ENCODE results near the gene CALML3.

CALML3 gene

DNA sequence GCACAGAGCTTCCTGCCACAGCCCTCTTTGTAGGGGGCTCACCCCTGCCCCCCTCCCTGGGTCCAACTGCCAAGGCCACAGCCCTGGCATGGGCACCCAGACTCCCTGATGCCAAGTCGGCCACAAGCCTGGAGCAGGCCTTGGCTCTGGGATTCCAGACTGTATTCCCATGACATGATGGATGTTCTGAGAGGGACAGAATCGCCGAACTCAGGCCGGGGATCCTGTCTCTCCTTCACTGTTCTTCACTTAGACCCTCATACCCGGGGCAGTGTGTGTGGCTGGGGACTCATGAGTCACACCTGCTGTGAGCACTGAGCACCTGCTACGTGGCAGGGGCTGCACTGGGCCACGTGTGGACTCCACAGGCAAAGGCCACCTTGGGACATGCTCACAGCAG lies 33.3 kb upstream of the CALML3 start:
- DNase-seq (ENCODE audit: low read depth) = no peak

DNA sequence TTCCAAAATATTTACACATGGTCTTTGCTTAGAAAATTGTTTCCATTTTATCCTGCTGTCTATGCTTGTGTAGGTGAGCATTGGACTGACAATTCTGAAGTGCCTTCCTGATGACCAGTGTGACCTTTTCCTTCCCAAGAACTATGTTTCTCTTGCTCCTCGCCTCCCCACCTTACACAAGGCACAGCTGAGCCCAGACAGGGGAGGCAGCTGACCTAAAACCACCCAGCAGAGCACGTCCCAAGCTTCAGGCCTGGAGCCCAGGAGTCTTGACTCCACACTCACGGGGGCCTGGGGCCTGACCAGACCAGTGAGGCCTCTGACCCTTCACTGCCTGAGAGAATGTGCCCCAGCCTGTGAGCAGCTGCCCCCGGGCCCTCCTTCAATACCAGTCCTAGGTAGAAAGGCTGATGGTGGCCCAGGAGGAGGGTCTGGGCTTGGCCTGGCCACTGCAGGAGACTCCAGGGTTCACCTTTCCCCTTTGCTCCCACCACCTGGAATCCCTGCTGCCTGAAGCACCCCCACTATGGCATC lies 32.4 kb upstream of the CALML3 start:
- no peak for DNase-seq (ENCODE audit: low read depth)

DNA sequence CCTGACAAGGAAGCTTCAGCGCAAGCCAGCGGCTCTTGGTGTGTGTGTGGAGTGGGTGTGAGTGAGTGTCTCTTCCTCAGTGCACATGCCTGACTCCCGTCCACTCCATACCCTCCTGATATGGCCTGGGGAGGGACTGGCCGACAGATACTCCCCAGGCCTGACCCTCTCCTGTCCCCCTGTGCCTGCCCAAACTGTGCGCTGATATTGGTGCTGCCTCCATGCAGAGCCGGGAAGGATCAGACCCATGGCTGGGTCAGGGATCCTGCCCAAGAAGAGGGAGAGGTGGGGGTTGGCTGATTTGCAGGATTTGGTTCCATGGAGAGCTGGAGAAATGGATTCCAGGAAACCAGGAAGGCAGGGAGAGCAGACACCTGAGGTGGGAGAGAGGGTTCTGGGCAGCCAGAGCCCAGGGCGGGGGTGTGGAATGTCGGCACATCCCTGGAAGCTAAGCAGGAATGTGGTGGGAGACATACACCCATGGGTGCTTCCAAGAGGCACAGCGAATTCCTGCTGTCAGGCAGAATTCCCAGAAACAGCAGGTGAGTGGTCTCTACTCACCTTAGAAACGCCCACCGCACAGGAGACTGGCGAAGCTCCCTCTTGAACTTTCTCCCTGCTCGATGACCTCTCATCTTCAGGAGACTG lies 31.7 kb upstream of the CALML3 start:
- no peak for DNase-seq (ENCODE audit: low read depth)

DNA sequence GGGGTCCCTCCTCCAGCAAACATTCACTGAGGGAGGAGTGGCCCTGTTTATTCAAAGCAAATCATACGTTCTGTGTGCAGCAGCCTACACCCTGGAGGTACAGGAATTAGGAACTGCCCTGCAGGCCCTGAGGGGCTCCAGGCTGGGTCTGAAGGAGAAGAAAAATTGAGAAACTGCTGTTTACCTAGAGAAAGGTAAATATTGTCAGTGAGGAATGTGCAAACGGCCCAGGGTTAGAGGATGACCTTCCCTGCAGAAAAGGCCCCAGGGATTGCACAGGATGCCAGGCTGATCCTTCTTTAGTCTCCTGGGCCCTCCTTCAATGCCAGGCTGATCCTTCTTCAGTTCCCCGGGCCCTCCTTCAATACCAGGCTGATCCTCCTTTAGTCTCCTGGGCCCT lies 31.1 kb upstream of the CALML3 start:
- DNase-seq (ENCODE audit: low read depth) = no peak

DNA sequence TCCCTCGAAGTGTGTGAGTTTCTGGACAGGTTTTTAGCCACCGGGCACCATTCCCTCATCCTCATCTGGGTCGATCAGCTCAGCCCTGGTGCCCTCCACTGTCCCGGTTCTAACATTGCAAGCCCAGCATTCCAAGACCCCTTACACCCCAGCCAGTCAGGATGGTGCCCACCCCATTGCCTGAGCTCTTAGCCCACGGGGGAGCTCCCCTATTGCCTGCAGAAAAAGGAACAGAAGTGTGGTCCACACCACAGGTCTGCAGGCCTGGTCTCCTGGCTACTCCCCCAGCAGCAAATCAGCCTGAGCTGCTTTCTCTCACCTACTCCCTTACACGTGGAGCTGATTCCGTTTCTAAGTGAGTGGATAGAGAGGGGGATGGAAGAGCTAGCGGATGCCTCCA lies 30.1 kb upstream of the CALML3 start:
- DNase-seq (ENCODE audit: low read depth) = no peak

DNA sequence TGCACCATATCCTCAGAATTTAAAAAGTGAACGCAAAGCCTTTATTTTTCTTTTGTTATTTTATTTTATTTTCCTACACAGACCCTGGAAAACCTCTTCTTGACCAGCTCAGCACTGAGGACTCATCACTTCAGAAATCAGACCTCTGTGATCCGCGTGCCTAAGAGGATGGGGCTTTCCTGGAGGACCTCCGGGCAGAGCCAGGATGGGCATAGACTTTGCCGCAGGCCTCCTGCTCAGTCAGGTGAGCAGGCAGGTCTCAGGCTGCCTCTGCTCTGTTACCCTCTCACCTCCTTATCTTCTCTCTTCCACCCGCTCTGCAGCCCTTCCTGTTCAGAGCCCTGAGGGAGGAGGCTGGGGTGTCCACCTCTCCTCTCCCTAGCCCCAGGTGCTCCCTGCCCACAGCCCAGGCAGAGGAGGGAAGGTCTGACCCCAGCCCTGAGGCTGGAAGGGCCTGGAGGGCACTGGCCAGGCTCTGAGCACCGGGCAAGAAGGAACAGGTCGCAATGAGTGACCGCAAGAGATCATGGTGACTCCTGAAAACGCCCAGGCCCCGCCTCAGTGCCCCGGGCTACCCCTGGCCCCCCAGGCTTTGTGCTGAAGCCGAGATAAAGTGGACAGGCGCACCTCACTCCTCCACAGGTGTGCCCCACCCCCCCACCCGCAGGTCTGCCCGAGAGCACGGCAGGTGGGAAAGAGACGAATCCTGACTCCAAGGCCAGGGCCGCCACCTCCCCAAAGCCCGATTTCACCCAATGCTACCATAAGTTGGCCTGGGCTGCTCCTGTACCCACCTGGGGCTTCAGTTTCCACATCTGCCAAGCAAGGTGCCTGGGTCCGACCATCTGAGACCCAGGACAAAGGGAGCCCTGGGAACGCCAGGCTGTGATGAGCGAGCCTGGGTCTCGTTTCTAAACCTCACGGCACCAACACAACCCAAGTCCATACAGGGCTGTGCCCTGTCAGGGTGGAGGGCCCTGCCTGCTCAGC lies 28.2 kb upstream of the CALML3 start:
- DNase-seq (ENCODE audit: low read depth) = no peak

DNA sequence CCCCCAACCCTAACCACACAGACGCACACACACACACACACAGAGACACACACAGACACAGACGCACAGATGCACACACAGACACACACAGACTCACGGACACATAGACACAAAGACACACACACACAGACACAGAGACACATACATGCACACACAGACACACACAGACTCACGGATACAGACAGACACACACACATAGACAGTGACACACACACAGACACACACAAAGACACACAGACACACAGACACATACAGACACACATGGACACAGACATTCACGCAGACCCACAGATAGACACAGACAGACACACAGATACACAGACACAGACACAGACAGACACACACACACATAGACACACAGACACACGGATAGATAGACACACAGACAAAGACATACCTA lies 27.5 kb upstream of the CALML3 start:
- DNase-seq (ENCODE audit: low read depth) = no peak

DNA sequence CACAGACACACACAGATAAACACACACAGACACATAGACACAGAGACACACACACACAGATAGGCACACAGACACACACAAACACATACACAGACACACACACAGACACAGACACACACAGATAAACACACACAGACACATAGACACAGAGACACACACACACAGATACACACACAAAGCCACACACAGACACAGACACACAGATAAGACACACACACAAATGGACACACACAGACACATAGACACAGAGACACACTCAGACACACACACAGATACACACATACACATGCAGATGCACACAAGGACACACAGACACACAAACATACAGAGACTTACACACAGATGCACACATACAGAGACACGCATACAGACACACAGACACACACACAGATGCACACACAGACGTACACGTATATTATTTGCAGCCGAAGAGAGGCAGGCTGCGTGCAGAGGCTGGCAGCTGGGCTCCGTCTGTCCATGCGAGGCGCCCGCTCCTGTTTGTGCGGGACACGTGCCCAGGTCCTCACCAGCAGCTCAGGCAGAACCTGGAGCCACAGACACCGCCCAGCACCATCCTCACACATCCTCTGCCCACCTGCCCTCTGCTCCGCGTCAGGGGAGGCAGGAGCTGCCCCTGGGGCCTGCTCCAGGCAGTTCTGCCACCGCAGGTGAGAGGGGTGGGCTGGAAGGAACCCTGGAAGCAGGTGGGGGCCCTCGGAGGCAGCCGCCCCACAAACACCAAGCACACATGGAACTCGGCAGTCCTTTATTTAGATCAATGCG lies 26.6 kb upstream of the CALML3 start:
- DNase-seq (ENCODE audit: low read depth) = no peak

DNA sequence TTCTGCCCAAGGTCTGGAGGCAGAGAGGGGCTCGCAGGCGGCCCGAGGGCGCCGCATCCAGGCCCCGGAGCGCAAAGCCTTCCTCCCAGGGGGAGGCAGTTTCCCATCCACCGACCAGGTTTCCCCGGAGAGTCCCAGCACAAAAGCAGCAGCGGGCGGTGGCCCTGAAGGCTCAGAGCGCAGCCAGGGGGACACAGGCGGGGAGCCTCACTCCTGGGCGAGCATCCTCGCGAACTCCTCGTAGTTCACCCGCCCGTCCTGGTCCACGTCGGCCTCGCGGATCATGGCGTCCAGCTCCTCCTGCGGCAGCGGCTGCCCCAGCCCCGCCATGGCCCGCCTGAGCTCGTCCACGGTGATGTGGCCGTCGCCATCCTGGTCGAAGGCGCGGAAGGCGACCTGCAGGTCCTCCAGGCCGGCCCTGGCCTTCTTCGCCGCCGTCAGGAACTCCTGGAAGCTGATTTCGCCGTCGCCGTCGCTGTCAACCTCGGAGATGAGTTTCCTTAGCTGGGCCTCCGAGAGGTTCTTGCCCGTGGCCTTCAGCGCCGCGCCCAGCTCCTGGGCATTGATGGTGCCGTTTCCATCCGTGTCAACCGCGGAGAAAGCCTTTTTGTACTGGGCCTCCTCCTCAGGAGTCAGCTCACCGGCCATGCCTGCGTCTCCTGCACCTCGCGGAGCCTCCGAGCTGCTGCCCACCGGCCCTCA lies 25.8 kb upstream of the CALML3 start:
- no peak for DNase-seq (ENCODE audit: low read depth)

DNA sequence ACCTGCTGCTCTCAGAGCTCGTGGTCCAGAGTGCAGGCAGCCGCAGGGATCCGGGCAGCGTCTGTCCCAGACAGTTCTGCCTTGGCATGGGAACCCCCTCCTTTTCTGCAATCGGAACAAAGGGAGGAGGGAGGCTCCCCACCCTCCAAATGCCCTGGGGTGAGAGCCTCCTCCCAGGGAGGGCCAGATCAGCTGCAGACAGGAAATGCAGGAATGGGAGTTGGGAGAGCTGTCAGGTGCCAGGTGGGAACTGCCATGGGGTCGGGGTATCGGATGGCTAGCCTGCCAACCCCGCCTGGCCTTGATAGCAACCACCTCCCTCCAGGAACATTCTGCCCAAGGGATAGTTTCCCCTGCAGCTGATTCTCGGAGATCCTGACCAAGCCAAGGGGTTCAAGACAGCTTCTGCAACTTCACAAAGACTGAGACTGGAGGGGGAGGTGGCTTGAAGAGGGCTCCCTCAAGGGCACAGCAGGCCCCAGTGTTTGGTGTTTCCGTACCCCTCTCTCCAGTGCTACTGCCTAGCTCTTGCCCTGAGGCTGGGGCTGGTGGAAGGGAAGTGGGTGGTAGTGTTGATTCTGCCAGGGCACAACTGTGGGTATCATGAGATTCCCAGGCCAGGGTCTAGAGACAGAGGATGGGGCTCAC lies 25.1 kb upstream of the CALML3 start, which contains the start of gene CALML5:
CALML5 (minus strand) TSS at position 78 of the 648 bp plus-strand sequence. CDS start 132 bp downstream, outside the sequence.
- no peak for DNase-seq (ENCODE audit: low read depth)

DNA sequence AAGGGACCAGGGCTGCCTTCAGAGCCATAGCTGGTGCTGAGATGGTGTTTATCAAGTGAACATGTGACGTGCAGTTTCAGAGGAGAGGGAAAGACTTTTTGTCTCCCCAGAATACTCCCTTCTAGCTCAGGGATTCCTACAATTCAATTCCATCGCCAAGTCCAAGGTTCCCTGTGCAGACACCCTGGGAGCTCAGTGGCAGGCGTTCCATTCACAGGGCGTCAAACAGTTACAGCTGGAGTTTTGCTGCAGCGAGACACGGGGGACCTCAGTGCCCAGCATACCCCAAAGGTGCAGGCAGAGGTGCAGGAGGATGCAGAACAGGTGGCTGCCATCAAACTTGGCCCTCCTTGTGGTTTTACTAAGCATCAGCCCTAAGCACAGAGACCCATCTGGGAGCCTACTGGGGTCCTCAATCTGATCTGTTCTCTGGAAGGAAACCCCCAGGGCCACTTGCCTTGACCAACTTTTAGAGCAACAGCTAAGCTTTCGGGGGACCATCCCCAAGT lies 24.5 kb upstream of the CALML3 start:
- no peak for DNase-seq (ENCODE audit: low read depth)

DNA sequence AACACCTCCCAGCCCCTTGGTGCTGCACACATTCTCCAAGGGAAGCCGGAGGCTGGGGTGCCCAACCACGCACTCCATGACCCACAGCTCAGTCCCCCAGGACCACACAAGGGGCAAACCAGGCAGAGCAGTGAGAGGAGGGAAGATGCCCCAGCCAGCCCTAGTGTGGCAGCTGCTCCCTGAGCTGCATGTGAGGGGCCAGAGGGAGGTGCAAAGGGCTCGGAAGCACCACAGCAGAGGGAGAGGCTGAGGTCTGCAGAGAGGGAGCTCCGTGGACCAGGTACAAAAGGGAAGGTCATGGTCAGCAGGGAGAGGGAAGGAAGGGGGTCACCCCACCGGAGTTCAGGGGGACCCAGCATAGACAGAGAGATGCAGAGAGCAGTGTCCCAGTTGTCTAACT lies 23.9 kb upstream of the CALML3 start:
- no peak for DNase-seq (ENCODE audit: low read depth)

DNA sequence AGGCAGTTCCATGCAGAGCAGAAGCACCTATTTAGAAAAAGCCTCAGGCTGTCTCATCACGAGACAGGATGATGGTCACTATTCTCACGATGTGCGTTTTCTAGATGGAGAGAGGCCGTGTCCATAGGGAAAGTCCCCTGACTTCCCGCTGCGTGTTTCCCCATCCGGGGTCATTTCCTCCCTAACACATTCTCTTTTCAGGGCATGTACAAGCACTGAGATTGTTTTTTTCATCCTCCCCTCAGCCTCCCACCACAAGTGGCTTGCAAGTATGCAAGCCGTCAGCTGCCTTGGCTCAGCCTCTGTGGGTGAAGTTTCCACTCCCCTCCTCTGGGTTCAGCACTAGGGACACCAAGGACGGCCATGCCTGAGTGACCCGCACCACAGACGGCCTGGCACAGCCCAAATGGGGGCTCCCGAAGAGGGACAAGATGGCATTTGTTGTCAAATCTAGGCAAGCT lies 22.7 kb upstream of the CALML3 start:
- no peak for DNase-seq (ENCODE audit: low read depth)

DNA sequence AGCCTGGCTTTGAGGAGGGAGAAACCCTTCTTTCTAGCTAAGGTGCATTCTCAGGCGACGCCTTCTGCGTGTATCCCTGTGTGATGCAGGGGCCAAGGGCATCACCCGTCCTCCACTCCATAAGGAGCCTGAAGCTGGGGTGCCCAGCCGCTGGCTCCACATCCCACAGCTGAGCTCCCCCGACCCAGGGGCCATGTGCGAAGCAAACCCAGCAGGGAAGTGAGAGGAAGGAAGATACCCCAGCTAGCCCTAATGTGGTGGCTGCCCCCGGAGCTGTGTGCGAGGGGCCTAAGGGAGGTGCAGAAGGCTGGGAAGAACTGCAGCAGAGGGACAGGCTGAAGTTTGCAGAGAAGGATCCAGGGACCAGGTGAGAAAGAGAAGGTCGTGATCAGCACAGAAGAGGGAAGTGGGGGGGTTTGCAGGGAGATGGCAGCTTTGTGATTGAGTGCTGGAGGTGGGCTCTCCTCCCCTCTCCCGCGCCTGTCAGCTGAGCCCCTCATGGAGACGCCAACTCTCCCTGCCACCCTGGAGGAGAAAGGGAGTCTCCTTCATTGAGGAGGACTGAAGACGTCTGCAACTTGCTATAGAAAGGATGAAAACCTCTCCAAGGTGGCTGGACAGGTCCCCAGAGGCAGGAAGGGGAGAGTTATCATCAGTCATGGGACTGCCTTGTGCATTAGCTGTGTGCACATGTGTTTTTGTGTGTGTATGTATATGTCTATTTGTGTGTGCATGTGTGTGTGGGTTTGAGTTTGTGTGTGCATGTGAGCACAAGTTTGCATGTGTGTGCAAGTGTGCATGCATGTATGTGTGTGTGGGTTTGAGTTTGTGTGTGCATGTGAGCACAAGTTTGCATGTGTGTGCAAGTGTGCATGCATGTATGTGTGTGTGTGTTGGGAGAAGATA lies 21.9 kb upstream of the CALML3 start:
- no peak for DNase-seq (ENCODE audit: low read depth)

DNA sequence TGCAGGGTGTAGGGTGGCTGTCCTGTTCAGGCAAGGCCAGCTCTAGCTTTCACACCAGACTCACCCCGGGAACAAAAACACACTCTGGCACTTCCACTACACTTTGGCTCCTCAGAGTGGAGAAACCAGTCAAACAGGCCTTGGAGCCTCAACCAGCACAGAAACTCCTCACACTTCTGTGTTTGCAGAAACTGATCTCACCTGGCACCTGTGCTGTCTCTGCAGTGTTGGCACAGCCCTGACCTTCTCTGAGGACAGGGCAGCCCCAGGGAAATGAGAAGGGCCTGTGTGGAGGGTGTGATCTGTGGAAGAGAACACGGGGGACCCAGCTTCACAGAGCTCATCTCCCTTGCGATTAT lies 21.3 kb upstream of the CALML3 start:
- DNase-seq (ENCODE audit: low read depth) = no peak

DNA sequence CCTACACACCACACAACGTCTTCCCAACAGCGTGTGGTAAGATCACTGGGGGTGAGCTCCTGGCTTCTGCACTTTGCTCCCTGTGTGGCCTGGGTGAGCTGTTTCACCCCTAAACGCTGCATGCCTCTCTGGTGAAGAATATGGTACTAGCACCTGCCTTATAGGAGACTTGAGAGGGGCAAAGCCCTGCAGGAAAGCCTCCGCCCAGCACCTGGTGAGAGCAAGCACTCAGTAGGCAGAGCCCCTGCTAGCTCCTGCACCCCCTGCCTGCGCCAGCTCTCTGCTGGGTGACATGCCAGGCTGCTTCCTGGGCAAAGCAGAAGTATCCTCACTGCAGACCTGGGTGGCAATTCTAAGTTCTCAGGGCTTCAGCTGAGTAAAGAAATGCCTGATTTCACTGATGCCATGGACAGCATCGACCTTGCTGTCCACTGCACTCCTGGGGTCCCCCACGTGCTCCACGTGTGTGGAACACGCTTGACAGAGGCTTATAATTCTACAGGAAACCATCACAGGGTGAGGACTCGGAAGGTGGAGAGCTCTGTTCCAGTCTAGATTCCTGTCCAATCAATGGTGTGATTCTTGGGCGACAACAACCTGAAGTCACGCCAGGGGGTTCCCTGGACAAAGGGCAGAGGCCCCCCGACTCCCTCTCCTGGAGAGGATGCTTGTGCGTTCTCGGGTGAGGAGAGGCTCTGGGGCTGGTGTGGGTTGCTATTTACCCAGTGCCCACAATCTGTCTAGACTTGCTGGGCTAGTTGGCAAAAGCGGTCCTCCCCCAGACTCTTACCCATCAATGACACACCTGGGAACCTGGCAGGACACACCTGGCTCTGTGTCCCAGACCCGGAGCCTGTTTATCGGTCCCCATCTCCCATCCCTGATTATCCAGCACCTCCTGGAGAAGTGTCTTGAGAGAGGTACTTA lies 20.4 kb upstream of the CALML3 start:
- DNase-seq (ENCODE audit: low read depth) = no peak

DNA sequence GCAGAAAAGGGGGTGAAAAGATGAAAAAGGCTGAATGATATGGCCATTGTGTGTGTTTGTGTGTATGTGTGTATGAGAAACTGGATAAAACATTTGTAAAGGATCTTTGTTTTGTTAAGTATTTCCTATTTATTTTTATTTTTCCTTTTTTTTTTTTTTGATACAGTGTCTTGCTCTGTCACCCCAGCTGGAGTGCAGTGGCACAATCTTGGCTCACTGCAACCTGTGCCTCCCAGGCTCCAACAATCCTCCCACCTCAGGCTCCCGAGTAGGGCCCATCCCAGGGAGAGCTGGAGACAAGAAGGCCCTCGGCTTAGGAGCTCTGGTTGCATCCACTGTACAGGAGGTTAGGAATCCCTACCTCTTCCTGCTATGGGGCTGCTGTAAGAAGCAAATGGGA lies 18.5 kb upstream of the CALML3 start:
- DNase-seq (ENCODE audit: low read depth) = no peak

DNA sequence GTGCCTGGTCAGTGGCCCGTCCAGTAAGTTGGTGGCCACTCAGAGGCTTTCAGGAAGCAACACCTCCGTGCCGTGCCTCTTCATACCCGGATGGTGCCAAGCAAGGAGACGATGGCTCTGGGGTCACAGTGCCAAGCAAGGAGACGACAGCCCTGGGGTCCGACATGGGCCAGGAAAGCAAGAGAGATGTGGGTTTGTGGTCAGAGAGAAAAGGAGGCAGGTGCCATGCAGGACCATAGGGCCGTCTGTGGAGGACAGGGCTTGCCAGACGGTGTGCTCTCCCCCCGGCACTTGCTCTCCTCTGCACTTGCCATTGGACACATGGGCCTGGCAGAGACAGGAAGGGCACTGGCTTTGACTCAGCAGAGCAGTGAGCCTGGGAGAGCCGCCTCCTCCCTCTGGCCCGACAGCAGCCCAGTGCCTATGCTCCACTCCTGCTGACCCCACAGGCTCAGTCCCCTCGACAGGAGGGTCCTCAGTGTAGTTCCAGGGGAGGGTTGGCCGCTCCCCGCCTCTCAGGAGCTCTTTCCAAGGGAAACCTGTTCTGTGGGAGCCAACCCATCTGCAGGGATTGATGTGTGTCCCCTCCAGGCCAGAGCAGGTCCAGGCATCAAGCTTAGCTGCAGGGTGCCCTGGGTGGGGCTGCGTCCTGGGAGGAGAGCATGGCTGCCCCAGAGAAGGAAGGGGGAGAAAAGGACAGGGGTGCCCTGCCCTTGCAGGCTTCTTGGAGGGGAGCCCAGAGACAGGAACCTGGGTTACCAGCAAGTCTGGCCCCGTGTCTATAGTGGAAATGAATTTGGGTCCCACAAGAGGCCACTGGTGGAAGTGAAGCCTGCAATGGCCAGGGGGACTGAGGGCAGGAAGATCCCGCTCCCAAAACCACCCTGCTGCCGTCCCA lies 17.8 kb upstream of the CALML3 start:
- no peak for DNase-seq (ENCODE audit: low read depth)

Measured in iris pigment epithelial cell (primary cell).